Ovary (tissue), 3 donors: Measurements from ENCODE around the gene SOS2.

Experiments
- EP300 ChIP-seq: sonication (generic); formaldehyde crosslinking; IDR thresholded peaks from one replicate; pipeline ENCODE4 v1.6.1; 2017; ENCODE audit warnings: antibody characterized with exemption
- TF ChIP-seq, protein P1 (sequence below), 3 donors: fragments of 450-650 bp in 2 of 3; fragments of 200-600 bp in 1 of 3; IDR thresholded peaks; one replicate each; pipeline versions ENCODE4 v1.5.1 to v1.8.0; 2016 to 2022; ENCODE audit warnings: antibody characterized with exemption in 3 of 3, mild to moderate bottlenecking in 1 of 3
- donor health status: DM: no; HTN: no; CAD: no.

DNA sequence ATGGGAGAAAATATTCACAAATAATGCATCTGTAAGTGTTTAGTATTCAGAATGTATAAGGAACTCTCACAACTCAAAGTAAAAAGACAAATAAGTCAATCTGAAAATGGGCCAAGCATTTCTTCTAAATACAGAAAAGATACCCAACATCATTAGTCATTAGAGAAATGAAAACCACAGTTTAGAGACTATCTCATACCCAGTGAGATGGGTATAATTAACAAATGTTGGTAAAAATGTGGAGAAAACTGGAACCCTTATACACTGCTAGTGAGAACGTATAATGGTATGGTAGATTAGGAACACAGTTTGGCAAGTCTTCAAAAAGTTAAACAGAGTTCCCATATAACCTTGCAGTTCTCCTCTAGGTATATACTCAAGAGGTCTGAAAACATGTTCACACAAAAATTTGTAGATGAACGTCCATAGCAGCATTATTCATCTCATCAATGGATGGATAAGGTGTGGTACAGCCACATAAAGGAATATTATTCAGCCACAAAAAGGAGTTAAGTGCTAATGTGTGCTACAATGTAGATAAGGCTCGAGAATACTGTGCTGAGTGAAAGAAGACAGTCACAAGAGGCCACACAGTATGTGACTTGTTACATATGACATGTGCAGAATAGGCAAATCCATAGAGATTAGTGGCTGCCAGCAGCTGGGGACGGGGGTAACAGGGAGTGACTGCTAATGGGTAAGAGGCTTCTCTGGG lies 120.9 kb downstream of the SOS2 start:
- TF ChIP-seq, protein P1, sequence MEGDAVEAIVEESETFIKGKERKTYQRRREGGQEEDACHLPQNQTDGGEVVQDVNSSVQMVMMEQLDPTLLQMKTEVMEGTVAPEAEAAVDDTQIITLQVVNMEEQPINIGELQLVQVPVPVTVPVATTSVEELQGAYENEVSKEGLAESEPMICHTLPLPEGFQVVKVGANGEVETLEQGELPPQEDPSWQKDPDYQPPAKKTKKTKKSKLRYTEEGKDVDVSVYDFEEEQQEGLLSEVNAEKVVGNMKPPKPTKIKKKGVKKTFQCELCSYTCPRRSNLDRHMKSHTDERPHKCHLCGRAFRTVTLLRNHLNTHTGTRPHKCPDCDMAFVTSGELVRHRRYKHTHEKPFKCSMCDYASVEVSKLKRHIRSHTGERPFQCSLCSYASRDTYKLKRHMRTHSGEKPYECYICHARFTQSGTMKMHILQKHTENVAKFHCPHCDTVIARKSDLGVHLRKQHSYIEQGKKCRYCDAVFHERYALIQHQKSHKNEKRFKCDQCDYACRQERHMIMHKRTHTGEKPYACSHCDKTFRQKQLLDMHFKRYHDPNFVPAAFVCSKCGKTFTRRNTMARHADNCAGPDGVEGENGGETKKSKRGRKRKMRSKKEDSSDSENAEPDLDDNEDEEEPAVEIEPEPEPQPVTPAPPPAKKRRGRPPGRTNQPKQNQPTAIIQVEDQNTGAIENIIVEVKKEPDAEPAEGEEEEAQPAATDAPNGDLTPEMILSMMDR (IDR thresholded peaks at IDR 0.05) = no peak
- no peak for TF ChIP-seq EP300
